C1 segment of cervical spinal cord (tissue), 14 donors: ENCODE measurements around the gene EXOC3.

Experiments
- DNase-seq, 14 donors: peaks; one replicate each; lab custom pipeline; 2025; lab: John Stamatoyannopoulos, UW

Gene EXOC3

DNA sequence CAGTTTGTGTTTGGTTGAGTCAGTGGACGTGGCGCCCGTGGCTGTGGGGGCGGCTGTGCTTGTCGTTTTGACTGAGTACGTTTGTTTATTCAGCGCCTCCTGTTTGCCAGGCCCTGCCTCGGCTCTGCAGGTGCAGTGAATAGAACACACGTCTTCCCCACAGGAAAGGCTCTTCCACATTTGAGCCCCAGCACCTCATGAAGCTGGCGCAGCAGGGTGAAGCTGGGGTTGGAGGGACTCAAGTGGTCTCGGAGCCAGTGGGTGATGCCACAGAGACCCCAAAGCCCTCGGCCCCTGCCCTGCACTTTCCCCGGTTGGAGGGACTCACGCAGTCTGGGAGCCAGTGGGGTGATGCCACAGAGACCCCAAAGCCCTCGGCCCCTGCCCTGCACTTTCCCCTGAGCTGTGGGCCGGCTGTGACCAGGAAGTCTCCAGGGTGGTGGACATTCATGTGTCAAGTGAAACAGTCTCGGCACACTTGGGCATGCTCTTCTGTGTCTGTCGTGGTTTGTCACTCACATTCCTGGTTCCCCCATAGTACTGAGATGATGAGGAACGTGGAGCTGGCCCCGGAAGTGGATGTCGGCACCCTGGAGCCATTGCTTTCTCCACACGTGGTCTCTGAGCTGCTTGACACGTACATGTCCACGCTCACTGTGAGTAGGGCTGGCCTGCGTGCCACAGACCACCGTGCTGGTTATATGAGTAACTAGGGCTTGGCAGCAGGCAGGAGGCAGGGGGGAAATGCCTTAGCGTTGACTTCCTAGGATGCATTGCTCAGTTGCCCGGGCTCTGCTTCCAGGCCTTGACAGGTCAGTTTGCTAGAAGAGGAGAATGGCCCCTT lies 13.6 kb downstream of the EXOC3 start:
- no peak for DNase-seq

DNA sequence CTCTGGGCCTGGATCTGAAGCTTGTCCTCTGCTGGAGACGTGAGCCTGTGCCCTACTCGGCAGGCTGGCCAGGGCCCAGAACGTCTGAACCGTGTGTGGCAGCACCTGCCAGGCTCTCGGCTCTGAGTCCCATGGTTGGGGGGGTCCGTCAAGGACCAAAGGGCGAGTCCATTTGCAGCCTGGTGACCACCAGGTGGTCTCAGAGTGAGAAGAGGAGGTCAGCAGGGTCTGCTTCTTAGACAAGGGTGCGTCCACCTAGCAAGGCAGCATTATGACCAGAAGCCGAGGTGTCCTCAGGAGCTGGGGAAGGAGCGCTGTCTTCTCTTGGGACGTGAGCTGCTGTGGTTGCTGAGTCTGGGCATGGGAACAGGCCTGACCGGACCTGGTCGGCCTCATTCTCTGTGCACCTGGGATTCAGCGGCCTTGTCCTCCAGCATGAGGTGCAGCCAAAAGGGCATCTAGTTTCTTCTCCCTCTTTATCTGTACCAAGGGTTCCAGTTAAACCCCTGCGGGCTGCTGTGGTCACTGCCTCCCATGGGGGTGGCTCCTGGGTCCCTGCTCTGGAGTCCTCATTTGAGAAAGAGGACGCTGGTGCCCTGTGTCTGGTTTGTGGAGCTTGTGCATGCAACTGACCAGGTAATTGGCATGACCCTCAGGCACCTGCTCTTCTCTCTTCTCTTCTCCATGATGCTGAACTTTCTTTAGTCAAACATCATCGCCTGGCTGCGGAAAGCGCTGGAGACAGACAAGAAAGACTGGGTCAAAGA lies 14.4 kb downstream of the EXOC3 start:
- no peak for DNase-seq

DNA sequence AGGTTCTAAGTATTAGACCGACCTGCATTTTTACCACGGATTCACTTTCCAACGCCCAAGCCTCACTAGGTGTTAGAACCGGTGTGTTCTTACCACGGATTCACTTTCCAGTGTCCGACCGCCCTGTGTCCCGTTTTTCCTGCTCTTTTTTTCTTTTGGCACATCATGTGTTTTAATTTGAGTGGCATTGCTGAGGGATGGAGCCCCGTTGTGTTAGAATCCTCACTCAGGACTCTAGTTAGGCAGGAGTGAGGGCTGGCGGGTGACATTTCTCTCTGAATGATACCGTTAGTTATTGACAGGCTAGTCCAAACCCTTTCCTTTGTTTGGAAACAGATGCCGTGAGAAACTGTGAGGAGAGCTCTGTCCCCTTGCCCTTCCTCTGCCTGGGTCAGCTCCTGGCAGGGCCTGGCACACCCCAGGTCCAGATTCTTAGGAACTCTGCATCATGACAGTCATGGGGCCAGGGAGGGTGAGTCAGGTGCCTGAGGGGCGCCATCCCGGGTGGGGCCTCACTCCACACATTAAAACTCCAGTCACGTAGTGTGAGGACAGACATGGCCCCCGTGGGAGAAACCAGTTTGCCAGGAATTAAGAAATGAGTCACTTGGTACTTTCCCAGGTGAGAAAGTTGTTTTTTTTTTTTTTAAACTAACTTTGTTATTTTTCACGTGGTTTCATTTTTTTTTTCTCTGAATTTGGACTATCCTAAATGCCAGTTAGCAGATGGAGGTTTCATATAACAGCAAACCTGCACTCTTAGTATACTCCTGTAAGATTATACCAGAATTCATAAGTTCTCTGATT lies 15.8 kb downstream of the EXOC3 start:
- peak in 1 of 14 donors; percentile 48 for DNase-seq

DNA sequence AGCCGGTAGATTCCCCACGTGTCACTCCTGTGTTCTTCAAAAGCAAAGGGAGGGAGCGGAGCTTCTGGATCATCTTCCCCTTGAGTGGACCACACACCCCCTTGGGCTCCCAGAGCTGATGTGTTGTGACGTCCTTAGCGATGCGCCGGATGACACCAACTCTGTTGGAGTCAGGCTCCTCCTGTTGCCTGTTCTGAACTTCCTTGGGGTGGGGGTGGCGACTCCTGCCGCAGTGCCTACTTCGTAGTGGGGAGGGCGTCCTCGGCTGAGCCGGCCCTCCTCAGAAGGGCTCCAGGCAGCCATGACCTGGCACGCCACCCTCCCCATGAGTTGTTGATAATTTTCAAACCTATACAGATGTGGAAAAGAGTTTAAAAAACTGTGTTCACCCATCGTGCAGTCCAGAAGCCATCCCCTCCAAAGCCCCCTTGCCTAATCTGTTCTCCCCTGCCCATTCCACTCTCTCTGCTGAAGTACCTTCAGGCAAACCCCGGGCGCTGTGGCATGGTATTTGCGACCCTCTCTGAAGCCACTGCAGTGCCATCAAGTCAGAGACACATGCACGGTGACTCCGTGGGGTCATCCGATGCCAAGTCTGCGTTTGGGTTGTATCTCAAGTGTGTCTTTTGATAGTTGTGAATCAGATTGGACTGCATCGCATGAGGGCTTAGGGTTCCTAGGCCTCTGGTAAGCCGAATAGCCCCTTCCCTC lies 16.7 kb downstream of the EXOC3 start:
- DNase-seq: no peak

DNA sequence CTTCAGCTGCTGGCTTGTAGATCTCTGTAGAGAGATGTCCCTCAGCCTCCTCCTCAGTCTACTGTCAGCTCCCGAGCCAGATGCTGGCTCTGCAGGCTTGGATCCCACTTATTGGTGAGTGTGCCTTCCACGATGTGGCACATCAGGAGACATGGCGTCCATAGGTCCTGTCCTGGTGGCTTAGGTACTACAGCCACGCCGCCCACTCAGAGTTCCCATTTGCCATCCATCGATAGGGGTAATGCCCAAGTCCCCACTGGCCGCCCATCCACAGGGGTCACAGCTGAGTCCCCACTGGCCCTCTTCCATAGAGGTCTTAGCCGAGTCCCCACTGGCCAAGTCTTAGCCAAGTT lies 17.3 kb downstream of the EXOC3 start:
- no peak for DNase-seq

DNA sequence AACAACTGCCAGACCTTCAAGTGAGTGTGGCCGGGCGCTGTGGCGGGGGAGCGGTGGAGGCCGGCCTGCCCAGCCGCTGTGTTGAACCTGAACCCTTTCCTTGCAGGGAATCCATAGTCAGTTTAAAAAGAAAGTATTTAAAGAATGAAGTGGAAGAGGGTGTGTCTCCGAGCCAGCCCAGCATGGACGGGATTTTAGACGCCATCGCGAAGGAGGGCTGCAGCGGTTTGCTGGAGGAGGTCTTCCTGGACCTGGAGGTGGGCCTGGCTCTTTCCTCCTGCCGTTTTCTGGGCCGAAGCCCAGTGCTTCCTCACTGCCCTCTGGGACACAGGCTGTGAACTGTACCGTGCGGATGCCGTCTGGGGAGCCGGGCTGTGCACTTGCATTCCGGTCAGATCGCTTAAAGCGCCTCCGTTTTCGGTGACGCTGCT lies 19.1 kb downstream of the EXOC3 start:
- DNase-seq: no peak

DNA sequence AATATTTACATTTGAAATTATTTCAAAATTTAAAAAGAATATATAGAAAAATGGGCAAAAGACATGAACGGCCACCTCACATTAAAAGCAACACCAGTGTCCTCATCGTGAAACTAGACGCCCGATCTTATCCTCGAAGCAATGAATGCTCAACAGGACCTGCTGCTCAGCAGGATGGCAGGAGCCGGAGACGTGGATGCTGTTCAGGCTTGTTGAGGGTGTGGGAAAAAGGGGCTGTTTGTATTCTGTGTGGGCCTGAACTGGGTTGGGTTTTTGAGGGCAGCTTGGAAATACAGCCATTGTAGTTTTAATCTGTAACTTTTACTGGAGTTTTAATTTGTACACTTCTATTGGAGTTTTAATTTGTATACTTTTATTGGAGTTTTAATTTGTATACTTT lies 20.3 kb downstream of the EXOC3 start:
- DNase-seq: no peak

DNA sequence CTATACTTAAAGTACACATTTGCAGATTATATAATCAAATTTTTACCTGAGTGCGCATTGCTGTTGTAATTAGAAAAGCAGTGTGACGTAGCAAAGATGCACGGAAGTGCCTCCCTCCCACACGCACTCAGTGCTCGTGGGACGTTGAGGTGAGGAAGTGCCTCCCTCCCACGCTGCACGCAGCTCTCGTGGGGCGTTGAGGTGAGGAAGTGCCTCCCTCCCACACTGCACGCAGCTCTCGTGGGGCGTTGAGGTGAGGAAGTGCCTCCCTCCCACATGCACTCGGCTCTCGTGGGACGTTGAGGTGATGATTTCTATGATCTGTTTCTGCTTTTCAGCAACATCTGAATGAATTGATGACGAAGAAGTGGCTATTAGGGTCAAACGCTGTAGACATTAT lies 21.0 kb downstream of the EXOC3 start:
- DNase-seq: no peak

DNA sequence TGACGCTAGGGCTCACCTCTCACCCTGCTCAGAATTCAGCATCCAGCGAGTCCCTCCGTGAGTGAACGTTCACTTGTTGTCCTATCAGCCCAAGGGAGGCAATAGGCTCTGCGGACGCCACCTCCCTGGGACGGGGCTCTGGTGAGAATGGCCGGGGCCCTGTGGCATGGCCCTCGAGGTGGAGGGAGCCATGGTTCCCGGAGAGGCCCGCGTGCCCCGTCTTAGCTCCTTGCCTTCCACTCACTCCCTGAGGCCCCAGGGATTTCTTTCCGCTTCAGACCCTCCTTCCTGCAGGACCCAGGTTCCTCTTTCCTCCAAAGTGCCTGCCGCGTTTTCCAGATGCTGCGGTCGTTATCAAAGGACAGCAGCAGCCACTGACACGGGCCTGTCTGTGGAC lies 21.5 kb downstream of the EXOC3 start:
- DNase-seq: no peak

DNA sequence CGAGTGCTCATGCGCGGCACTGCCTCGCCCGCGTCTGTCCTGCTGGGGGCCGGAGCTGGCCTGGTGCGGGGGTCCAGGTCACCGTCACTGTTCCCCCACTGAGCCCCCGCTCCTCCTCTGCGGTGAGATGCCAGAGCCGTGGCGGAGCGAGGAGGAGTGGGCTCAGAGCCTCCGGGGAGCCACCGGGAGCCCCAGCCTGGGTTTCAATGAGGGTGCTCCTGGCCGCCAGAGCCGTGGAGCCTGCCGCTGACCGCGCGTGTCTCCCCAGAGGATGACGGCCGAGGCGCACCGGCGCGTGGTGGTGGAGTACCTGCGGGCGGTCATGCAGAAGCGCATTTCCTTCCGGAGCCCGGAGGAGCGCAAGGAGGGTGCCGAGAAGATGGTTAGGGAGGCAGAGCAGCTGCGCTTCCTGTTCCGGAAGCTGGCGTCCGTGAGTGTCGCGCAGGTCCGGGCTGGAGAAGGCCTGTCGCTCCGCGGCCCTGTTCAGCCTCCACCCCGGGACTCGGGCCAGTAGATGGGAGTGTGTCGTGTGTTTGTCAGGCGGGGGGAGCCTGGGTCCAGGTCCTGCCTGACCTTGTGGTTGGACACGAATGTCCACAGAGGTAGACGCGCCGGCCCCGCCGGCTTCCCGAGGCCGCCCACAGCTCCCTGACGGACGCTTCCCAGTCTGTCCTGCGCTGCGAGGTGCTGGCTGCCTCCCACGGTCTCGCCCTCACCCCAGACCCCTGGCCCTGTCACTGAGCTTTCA lies 22.0 kb downstream of the EXOC3 start:
- no peak for DNase-seq

DNA sequence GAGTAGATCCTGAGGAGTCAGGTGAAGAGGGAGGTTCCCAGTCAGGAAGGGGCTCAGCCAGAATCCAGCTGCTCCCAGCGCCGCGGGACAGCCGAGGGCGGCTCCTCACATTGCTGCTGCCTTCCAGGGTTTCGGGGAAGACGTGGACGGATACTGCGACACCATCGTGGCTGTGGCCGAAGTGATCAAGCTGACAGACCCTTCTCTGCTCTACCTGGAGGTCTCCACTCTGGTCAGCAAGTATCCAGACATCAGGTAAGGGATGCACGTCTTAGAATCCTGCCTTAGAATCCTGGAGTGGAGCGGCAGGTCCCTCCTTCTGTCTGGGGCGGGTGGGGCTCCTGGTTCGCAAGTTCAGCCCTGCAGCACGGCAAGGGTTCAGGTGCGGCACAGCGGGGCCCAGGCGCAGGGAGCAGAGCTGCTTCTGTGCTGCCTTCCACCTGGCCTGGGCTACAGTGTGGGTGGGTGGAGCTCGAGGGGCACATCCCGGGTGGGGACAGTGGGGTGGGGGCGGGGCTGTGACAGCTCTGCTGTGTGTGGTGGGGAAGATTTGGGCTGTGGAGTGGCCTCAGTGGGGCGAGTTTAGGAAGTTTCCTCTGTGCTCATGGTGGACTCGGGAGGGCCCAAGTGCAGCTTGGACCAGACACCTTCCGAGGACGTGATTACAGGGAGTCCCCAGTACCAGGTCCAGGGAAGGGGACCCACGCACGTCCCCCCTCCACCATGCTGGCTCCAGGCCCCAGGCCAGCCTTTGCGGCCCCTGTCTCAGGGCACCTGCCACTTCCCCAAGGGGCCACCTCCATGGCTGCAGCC lies 22.8 kb downstream of the EXOC3 start:
- DNase-seq: no peak

DNA sequence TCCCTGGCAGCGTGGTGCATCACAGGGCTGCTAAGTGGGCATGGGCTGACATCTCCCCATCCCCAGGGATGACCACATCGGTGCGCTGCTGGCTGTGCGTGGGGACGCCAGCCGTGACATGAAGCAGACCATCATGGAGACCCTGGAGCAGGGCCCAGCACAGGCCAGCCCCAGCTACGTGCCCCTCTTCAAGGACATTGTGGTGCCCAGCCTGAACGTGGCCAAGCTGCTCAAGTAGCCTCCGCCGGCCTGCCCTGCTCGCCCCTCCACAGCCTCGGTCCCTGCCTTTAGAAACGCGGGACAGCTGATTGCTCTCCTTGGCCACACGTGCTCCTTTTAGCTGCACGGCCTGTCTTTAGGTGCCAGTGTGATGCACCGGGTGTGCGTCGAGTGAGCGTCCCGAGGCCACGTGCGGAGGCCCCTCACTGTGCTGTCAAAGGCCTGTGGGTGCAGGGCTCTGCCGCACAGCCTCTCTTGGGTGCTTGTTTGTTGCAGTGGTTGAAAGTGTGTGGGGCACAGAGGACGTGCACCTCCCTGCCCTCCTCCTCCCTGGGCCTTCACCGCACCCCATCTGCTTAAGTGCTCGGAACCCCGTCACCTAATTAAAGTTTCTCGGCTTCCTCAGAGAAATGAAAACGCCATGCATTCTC lies 23.8 kb downstream of the EXOC3 start:
- DNase-seq: no peak

DNA sequence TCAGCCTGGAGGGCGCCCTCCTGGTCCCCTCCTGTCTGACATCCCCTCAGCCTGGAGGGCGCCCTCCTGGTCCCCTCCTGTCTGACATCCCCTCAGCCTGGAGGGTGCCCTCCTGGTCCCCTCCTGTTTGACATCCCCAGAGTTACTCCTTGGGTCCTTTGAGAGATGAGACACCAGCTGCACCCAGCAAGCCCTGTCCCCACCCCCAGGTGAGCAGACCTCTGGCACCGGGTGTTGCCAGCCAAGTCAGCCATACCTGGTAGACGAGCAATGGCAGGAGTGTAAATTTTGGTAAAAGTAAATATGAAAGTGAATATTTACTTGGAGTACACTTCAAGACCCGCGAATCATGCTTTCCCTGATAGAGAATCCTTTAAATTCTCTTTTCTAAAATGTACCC lies 25.4 kb downstream of the EXOC3 start:
- DNase-seq: no peak

DNA sequence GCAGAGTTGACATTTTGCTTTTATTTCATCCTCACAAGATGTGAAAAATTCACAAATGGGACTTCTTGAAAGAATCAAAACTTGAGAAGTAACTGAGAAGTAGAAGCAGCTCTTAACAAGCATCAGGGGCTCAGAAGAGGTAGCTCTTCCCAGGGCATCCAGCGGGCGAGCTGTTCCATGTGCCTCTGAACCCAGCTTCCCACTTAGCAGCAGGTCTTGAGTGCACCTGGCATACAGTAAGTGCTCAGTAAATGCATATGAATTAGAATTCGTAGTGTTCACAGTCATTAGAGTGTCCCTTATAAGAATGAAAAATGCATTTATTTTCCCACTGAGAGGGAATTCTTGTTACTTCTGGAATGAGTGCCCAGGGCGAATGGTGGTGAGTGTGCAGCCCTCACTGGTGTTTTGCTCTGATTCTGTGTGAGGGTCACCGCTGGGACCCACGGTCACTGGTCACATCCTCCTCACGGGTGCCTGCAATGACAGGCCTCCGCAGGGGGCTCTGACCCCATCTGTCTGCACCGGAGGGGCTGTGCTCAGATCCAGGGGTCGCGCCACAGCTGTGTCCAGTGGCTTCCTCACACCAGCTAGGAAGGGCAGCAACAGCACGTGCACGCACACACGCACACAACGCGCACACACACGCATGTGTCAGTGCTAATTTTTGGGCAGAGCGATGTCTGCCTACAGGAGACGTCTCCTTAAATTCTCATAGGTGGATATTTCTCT lies 26.9 kb downstream of the EXOC3 start:
- DNase-seq: no peak

DNA sequence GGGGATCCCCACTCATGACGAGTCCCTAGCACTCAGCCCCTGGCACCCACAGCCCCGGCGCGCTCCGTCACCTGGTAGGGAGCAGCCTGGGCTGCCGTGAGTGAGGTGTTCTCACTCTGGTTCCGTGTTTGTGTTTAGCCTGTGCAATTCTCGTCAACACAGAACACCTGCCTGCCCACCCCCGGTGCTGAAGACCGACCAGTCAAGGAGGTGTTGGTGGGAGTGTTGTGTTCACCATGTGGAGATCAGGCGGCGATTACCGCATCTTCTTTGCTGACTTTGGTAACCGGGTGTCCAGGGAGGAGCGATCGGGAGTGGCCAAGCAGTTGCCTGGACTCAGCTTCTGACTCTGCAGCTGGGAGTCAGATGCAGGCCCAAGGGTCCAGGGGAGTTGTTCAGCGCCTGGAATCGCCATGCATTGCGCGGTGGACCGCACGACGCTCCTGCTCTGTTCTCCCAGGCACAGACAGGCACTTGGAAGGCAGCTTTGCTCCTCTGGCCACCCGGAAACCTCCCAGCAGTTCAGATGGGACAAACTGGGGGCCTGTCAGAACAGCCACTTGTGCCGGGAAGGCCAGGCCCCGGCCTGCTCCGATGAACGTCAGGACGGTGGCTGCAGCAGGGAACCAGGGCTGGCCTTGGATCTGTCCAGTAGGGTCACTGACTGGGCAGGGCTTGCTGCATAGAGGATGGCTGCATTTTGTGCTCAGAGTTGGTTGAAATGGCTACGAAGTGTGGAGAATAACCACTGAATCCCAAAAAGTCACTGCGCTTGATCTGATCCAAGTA lies 28.2 kb downstream of the EXOC3 start:
- no peak for DNase-seq

DNA sequence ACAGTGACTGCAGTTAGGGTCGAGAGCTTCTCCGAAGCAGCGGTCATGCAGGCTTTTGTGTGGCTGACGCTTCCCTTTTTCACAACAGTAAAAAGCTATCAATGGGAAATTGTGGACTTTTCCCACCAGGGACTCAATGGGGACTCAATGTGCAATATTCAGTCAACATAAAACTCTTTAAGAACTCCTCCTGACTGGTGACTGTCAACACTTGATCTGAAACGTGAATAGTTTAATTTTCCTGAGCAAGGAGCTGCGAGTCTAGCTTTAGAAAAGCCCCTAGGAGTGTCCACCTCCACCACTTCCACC lies 28.7 kb downstream of the EXOC3 start:
- DNase-seq: no peak

DNA sequence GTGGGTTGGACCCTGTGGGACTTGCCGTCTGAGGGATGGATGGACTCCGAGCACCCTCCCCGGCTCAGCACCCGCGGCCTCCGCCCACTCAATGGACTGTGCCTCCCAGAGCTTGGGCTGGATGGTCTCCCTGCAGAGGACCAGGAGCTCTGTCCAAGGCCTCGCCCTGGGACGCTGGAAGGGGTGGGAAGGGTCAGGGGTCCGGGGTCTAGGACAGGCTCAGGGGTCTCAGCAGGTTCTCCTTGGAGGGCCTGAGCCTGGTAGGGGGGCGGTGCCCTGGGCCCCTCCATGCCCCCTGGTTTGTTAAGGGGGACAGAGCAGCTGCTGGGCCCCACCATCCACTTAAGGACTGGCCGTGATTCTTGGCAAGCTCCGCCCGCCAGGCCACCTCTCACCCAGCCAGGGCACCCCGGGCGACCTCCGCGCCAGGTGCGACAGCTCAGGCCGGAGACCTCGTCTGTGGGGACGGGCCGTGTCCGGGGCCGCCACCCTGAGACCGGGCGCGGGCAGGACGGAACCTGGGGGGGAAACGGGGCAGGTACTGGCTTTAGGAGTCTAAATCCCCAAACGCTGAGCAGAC lies 29.2 kb downstream of the EXOC3 start:
- DNase-seq: peak in 2 of 14 donors; percentile 29 to 33
